GM18909 (cell line): ENCODE data around the gene SLC51B.

Experiments
- ATAC-seq: cut with Tn5 transposase; IDR thresholded peaks from one replicate; pipeline ENCODE4 v1.9.1; 2021; ENCODE audit warnings: mild to moderate bottlenecking; ENCODE audit not compliant: unreplicated experiment, poor library complexity

Gene SLC51B

GRCh38 chr15:65040461-65040860 is 4.7 kb upstream of the SLC51B start:
- ATAC-seq: no peak

GRCh38 chr15:65041787-65042186 is 3.4 kb upstream of the SLC51B start:
- no peak for ATAC-seq

- ATAC-seq: no peak
Measured at GRCh38 chr15:65042776-65043327, 2.3 kb upstream of the SLC51B start.

- ATAC-seq: peak; percentile 52
Measured at GRCh38 chr15:65044218-65044617, 969 bp upstream of the SLC51B start.

- no peak for ATAC-seq
Measured at GRCh38 chr15:65048241-65048640, 3.1 kb downstream of the SLC51B start.

- ATAC-seq: peak; percentile 90
Measured at GRCh38 chr15:65049418-65049840, 4.2 kb downstream of the SLC51B start.

- no peak for ATAC-seq
Measured at GRCh38 chr15:65050270-65050669, 5.1 kb downstream of the SLC51B start.

GRCh38 chr15:65051266-65051665 is 6.1 kb downstream of the SLC51B start:
- no peak for ATAC-seq

GRCh38 chr15:65052956-65053355 is 7.8 kb downstream of the SLC51B start:
- no peak for ATAC-seq

- peak; percentile 49 for ATAC-seq
Measured at GRCh38 chr15:65054333-65055200, 9.4 kb downstream of the SLC51B start.

GRCh38 chr15:65055201-65055870 is 10.1 kb downstream of the SLC51B start:
- no peak for ATAC-seq

- ATAC-seq: no peak
Measured at GRCh38 chr15:65056106-65056505, 10.9 kb downstream of the SLC51B start.

GRCh38 chr15:65056868-65057548 is 11.8 kb downstream of the SLC51B start:
- ATAC-seq: no peak

GRCh38 chr15:65057549-65057940 is 12.4 kb downstream of the SLC51B start:
- ATAC-seq: no peak

GRCh38 chr15:65058394-65059368 is 13.5 kb downstream of the SLC51B start:
- no peak for ATAC-seq

GRCh38 chr15:65059369-65059750 is 14.2 kb downstream of the SLC51B start:
- ATAC-seq: no peak

GRCh38 chr15:65059931-65060596 is 14.9 kb downstream of the SLC51B start:
- ATAC-seq: no peak

- no peak for ATAC-seq
Measured at GRCh38 chr15:65060641-65061397, 15.6 kb downstream of the SLC51B start.
